Activated naive CD8-positive, alpha-beta T cell treated with anti-CD3 and anti-CD28 coated beads, Interleukin-2, amount 10 ng/mL, durations not matched to agents 7 days and 5 days (primary cell): ENCODE results near the gene ZC3H10. TPM values are rescaled to one million over a fixed set of nuclear protein-coding genes. Genes with fewer than 3 reads are reported as not detected.
A peak's percentile ranks its signal among the peaks of the same experiment; 100 is the strongest.

Experiments
- ATAC-seq: fragments of 150-1000 bp; cut with Tn5 transposase; one replicate; pipeline ENCODE4 v1.10.0; 2021; ENCODE audit warnings: low read depth, moderate library complexity
- POLR2A ChIA-PET: fragments of 350-600 bp; sonication (Branson Sonifier 250); formaldehyde crosslinking; loops from one replicate; lab custom pipeline; 2021; ENCODE audit warnings: antibody characterized with exemption; lab: Charles Lee
- DNase-seq: peaks from one replicate; pipeline ENCODE4 v3.0.0; 2021
- H3K27ac Mint-ChIP-seq: one replicate; pipeline ENCODE4 v1.8.0; 2022; ENCODE audit warnings: mild to moderate bottlenecking, mixed read lengths
- H3K27me3 Mint-ChIP-seq: one replicate; pipeline ENCODE4 v1.8.0; 2022; ENCODE audit warnings: mild to moderate bottlenecking, moderate library complexity, mixed read lengths
- H3K36me3 Mint-ChIP-seq: one replicate; pipeline ENCODE4 v1.8.0; 2021; ENCODE audit warnings: mild to moderate bottlenecking, mixed read lengths
- H3K4me1 Mint-ChIP-seq: one replicate; pipeline ENCODE4 v1.8.0; 2021; ENCODE audit warnings: mixed read lengths
- H3K4me3 Mint-ChIP-seq: one replicate; pipeline ENCODE4 v1.8.0; 2022; ENCODE audit warnings: mild to moderate bottlenecking, moderate library complexity, mixed read lengths
- H3K9me3 Mint-ChIP-seq: one replicate; pipeline ENCODE4 v1.8.0; 2021; ENCODE audit warnings: mixed read lengths
- total RNA-seq, 2 experiments: library from RNA; stranded (reverse); gene quantifications; one replicate each; pipeline ENCODE4 v1.2.3, GENCODE V29; 2021

ZC3H10 gene
- total RNA-seq, 2 experiments from 2014 or later: 10.6 to 12.0 TPM

- Mint-ChIP-seq H3K4me1 (peaks cover 28% of the 10 kb centered on the region), H3K36me3 (peaks cover 46% of the 10 kb centered on the region), H3K27ac (peak overlapping the region; percentile 97), H3K9me3 (no peaks in the 10 kb centered on the region), H3K27me3 (no peaks in the 10 kb centered on the region), H3K4me3 (peak overlapping the region; percentile 96)
- DNase-seq (no peak), ATAC-seq (no peak)
- POLR2A ChIA-PET: interaction anchor here (0.5 to 9.1 kb wide), 13 partner anchors 11 to 298 kb away, joined by 3 to 145 read pairs (median 7); partner anchors contain the start of genes ESYT1, MYL6B, RAB5B and RPL41
Measured at GRCh38 chr12:56160894-56161689, 43.0 kb downstream of the ZC3H10 start.

GRCh38 chr12:56161690-56162351, 43.8 kb downstream of the ZC3H10 start:
- Mint-ChIP-seq H3K36me3 (peaks cover 46% of the 10 kb centered on the region), H3K4me1 (peaks cover 28% of the 10 kb centered on the region), H3K27ac (peak overlapping the region; percentile 97), H3K4me3 (peak overlapping the region; percentile 96), H3K9me3 (no peaks in the 10 kb centered on the region), H3K27me3 (no peaks in the 10 kb centered on the region)
- ATAC-seq (no peak), DNase-seq (no peak)
- POLR2A ChIA-PET: interaction anchor here (0.7 to 9.1 kb wide), 13 partner anchors 11 to 307 kb away, joined by 3 to 145 read pairs (median 7); partner anchors contain the start of genes ESYT1, MYL6B, PA2G4 and RAB5B

- POLR2A ChIA-PET: interaction anchor here (0.7 to 9.1 kb wide), 15 partner anchors 9 to 306 kb away, joined by 3 to 145 read pairs (median 6); partner anchors contain the start of genes ESYT1, MYL6B, PA2G4 and RAB5B
- DNase-seq (no peak), ATAC-seq (no peak)
- H3K4me3 Mint-ChIP-seq: peak overlapping the region; percentile 4
- peak overlapping the region; percentile 54 for H3K27ac Mint-ChIP-seq
- peaks cover 48% of the 10 kb centered on the region for H3K36me3 Mint-ChIP-seq
- no peaks in the 10 kb centered on the region for H3K27me3 Mint-ChIP-seq
- no peaks in the 10 kb centered on the region for H3K9me3 Mint-ChIP-seq
- H3K4me1 Mint-ChIP-seq: peaks cover 28% of the 10 kb centered on the region
Measured at GRCh38 chr12:56162468-56163290, 44.6 kb downstream of the ZC3H10 start.

GRCh38 chr12:56163533-56164344, 45.7 kb downstream of the ZC3H10 start:
- H3K4me1 Mint-ChIP-seq: peaks cover 28% of the 10 kb centered on the region
- DNase-seq (no peak), ATAC-seq (no peak)
- POLR2A ChIA-PET: interaction anchor here (0.7 to 9.1 kb wide), 11 partner anchors 10 to 59 kb away, joined by 3 to 145 read pairs (median 6); partner anchors contain the start of genes ESYT1, MYL6B, PA2G4 and RNF41
- peak overlapping the region; percentile 12 for H3K27ac Mint-ChIP-seq
- no peak overlapping the region for H3K4me3 Mint-ChIP-seq
- no peaks in the 10 kb centered on the region for H3K9me3 Mint-ChIP-seq
- H3K27me3 Mint-ChIP-seq: no peaks in the 10 kb centered on the region
- H3K36me3 Mint-ChIP-seq: peaks cover 49% of the 10 kb centered on the region

- no peak overlapping the region for H3K4me3 Mint-ChIP-seq
- ATAC-seq (no peak), DNase-seq (no peak)
- peak overlapping the region; percentile 8 for H3K27ac Mint-ChIP-seq
- no peaks in the 10 kb centered on the region for H3K27me3 Mint-ChIP-seq
- peaks cover 47% of the 10 kb centered on the region for H3K36me3 Mint-ChIP-seq
- no peaks in the 10 kb centered on the region for H3K9me3 Mint-ChIP-seq
- peaks cover 25% of the 10 kb centered on the region for H3K4me1 Mint-ChIP-seq
- POLR2A ChIA-PET: interaction anchor here (1.0 to 9.1 kb wide), 5 partner anchors 10 to 45 kb away, joined by 3 to 145 read pairs (median 4); partner anchors contain the start of genes ESYT1 and SMARCC2
Measured at GRCh38 chr12:56164345-56164729, 46.3 kb downstream of the ZC3H10 start.

GRCh38 chr12:56165369-56165768, 47.3 kb downstream of the ZC3H10 start:
- POLR2A ChIA-PET: interaction anchor here (0.8 to 9.1 kb wide), 3 partner anchors 10 to 39 kb away, joined by 3 to 145 read pairs (median 4); partner anchors contain the start of gene ESYT1
- Mint-ChIP-seq H3K9me3 (no peaks in the 10 kb centered on the region), H3K4me3 (no peak overlapping the region), H3K36me3 (peaks cover 41% of the 10 kb centered on the region), H3K4me1 (peaks cover 17% of the 10 kb centered on the region), H3K27ac (no peak overlapping the region), H3K27me3 (no peaks in the 10 kb centered on the region)
- ATAC-seq: no peak
- DNase-seq: no peak

GRCh38 chr12:56169229-56169759, 51.2 kb downstream of the ZC3H10 start:
- peak overlapping the region; percentile 74 for H3K27ac Mint-ChIP-seq
- no peaks in the 10 kb centered on the region for H3K9me3 Mint-ChIP-seq
- H3K4me1 Mint-ChIP-seq: peaks cover 5% of the 10 kb centered on the region
- peaks cover 30% of the 10 kb centered on the region for H3K36me3 Mint-ChIP-seq
- DNase-seq: no peak
- POLR2A ChIA-PET: interaction anchor here (0.6 kb wide), 1 partner anchor 13 kb away, joined by 3 read pairs; no protein-coding TSS in a partner anchor
- no peak for ATAC-seq
- H3K4me3 Mint-ChIP-seq: no peak overlapping the region
- no peaks in the 10 kb centered on the region for H3K27me3 Mint-ChIP-seq

- Mint-ChIP-seq H3K36me3 (peaks cover 34% of the 10 kb centered on the region), H3K27me3 (no peaks in the 10 kb centered on the region), H3K4me3 (no peak overlapping the region), H3K9me3 (no peaks in the 10 kb centered on the region), H3K4me1 (no peaks in the 10 kb centered on the region), H3K27ac (no peak overlapping the region)
- POLR2A ChIA-PET: interaction anchor here (0.9 to 2.0 kb wide), 4 partner anchors 10 to 16 kb away, joined by 3 to 7 read pairs (median 3); partner anchors contain the start of gene SMARCC2
- DNase-seq (no peak), ATAC-seq (no peak)
Measured at GRCh38 chr12:56172839-56173238, 54.8 kb downstream of the ZC3H10 start.

Other genes starting within 250 kb of the ZC3H10 start
- 10 to 100 TPM; 48.3 to 48.7 TPM for gene PYM1, start 190.4 kb upstream of the ZC3H10 start, total RNA-seq
- gene DGKA, start 187.1 kb upstream of the ZC3H10 start, total RNA-seq: 100 to 1,000 TPM; 783 to 790 TPM
- gene PMEL, start 152.2 kb upstream of the ZC3H10 start, total RNA-seq: under 1 TPM in 1 of 2 experiments, not detected in 1; 0.42 TPM
- gene CDK2, start 151.4 kb upstream of the ZC3H10 start, total RNA-seq: 100 to 1,000 TPM; 117 to 125 TPM
- gene RAB5B, start 144.2 kb upstream of the ZC3H10 start, total RNA-seq: 10 to 100 TPM; 69.7 to 72.4 TPM
- gene SUOX, start 121.0 kb upstream of the ZC3H10 start, total RNA-seq: 10 to 100 TPM in 1 of 2 experiments, 1 to 10 TPM in 1; 8.1 to 11.4 TPM
- gene IKZF4, start 97.2 kb upstream of the ZC3H10 start, total RNA-seq: 10 to 100 TPM; 14.9 to 18.2 TPM
- 10 to 100 TPM; 39.1 to 42.6 TPM for gene RPS26, start 76.3 kb upstream of the ZC3H10 start, total RNA-seq
- 1 to 10 TPM; 7.1 to 8.1 TPM for gene ERBB3, start 38.1 kb upstream of the ZC3H10 start, total RNA-seq
- 100 to 1,000 TPM; 226 to 227 TPM for gene PA2G4, start 13.7 kb upstream of the ZC3H10 start, total RNA-seq
- 1,000 to 10,000 TPM; 4,462 to 4,551 TPM for gene RPL41, start 1.6 kb upstream of the ZC3H10 start, total RNA-seq
- gene ESYT1, start 10.0 kb downstream of the ZC3H10 start, total RNA-seq: 100 to 1,000 TPM; 251 TPM
- 10 to 100 TPM; 46.6 to 47.8 TPM for gene MYL6B, start 34.3 kb downstream of the ZC3H10 start, total RNA-seq
- 1,000 to 10,000 TPM; 1,083 to 1,169 TPM for gene MYL6, start 40.1 kb downstream of the ZC3H10 start, total RNA-seq
- gene SMARCC2, start 71.2 kb downstream of the ZC3H10 start, total RNA-seq: 100 to 1,000 TPM; 162 to 174 TPM
- gene RNF41, start 103.7 kb downstream of the ZC3H10 start, total RNA-seq: 10 to 100 TPM; 36.1 to 38.1 TPM
- gene NABP2, start 106.1 kb downstream of the ZC3H10 start, total RNA-seq: 10 to 100 TPM; 43.4 to 47.1 TPM
- gene SLC39A5, start 111.8 kb downstream of the ZC3H10 start, total RNA-seq: 1 to 10 TPM in 1 of 2 experiments, not detected in 1; 1.4 TPM
- 10 to 100 TPM; 45.3 to 49.4 TPM for gene ANKRD52, start 140.1 kb downstream of the ZC3H10 start, total RNA-seq
- gene COQ10A, start 148.7 kb downstream of the ZC3H10 start, total RNA-seq: 10 to 100 TPM; 23.3 to 26.0 TPM
- 100 to 1,000 TPM; 165 to 176 TPM for gene CS, start 182.1 kb downstream of the ZC3H10 start, total RNA-seq
- 10 to 100 TPM; 85.6 to 89.0 TPM for gene CNPY2, start 197.7 kb downstream of the ZC3H10 start, total RNA-seq
- 100 to 1,000 TPM; 106 to 115 TPM for gene PAN2, start 215.7 kb downstream of the ZC3H10 start, total RNA-seq
- 10 to 100 TPM; 10.2 to 10.9 TPM for gene IL23A, start 220.6 kb downstream of the ZC3H10 start, total RNA-seq
- gene STAT2, start 241.8 kb downstream of the ZC3H10 start, total RNA-seq: 100 to 1,000 TPM; 263 to 275 TPM
- gene APOF, start 244.6 kb downstream of the ZC3H10 start, total RNA-seq: not detected